Liver (tissue), 9 donors: ENCODE data around the gene SRGAP1. TPM values are rescaled to one million over a fixed set of nuclear protein-coding genes. Genes with fewer than 3 reads are reported as not detected.

ENCODE experiments used
- DNase-seq: peaks from one replicate; pipeline ENCODE4 v3.0.0-alpha.2; 2017; ENCODE audit warnings: low spot score
- H3K27ac ChIP-seq, 2 donors: one replicate each; pipeline ENCODE4 v1.7.0; 2013; ENCODE audit warnings: inconsistent platforms in 2 of 2, low read length in 2 of 2, control low read depth in 1 of 2, low read depth in 1 of 2, mild to moderate bottlenecking in 1 of 2
- H3K27me3 ChIP-seq, 4 donors: one replicate each; pipeline versions ENCODE4 v1.6.1 to v1.7.0; 2013; ENCODE audit warnings: low read length in 3 of 4, inconsistent platforms in 1 of 4, mild to moderate bottlenecking in 1 of 4, moderate library complexity in 1 of 4; ENCODE audit not compliant: control insufficient read depth in 4 of 4, insufficient read depth in 4 of 4
- H3K36me3 ChIP-seq, 4 donors: one replicate each; pipeline versions ENCODE4 v1.6.1 to v1.7.0; 2013; ENCODE audit warnings: low read length in 3 of 4, mild to moderate bottlenecking in 3 of 4, low read depth in 1 of 4, moderate library complexity in 1 of 4; ENCODE audit not compliant: control insufficient read depth in 4 of 4, insufficient read depth in 3 of 4
- H3K4me1 ChIP-seq, 4 donors: one replicate each; pipeline versions ENCODE4 v1.6.1 to v1.7.0; 2013; ENCODE audit warnings: low read length in 3 of 4, mild to moderate bottlenecking in 3 of 4, moderate library complexity in 1 of 4; ENCODE audit not compliant: control insufficient read depth in 4 of 4, insufficient read depth in 4 of 4
- H3K4me3 ChIP-seq, 3 donors: one replicate each; pipeline versions ENCODE4 v1.6.1 to v1.7.0; 2013; ENCODE audit warnings: low read length in 3 of 3, control low read depth in 1 of 3, low read depth in 1 of 3, mild to moderate bottlenecking in 1 of 3
- H3K9ac ChIP-seq, 2 donors: one replicate each; pipeline ENCODE4 v1.7.0; 2013; ENCODE audit warnings: low read length in 2 of 2, mild to moderate bottlenecking in 2 of 2, moderate library complexity in 2 of 2, control low read depth in 1 of 2, low read depth in 1 of 2
- H3K9me3 ChIP-seq, 4 donors: one replicate each; pipeline versions ENCODE4 v1.6.1 to v1.7.0; 2013; ENCODE audit warnings: low read length in 3 of 4; ENCODE audit not compliant: control insufficient read depth in 4 of 4
- EGR1 ChIP-seq, 2 donors: IDR thresholded peaks; 2 replicates each; pipeline ENCODE4 v1.6.1; 2016 to 2018; ENCODE audit warnings: antibody characterized with exemption in 2 of 2, low read depth in 2 of 2
- FOXA1 ChIP-seq: IDR thresholded peaks from 2 replicates; pipeline ENCODE4 v1.6.1; 2016; ENCODE audit warnings: antibody characterized with exemption
- FOXA2 ChIP-seq: IDR thresholded peaks from 2 replicates; pipeline ENCODE4 v1.6.1; 2016; ENCODE audit warnings: antibody characterized with exemption
- GABPA ChIP-seq, 2 donors: IDR thresholded peaks in 1 of 2; conservative IDR thresholded peaks in 1 of 2; 2 replicates each; pipeline ENCODE4 v1.6.1; 2016; ENCODE audit warnings: antibody characterized with exemption in 2 of 2, mild to moderate bottlenecking in 1 of 2, moderate library complexity in 1 of 2
- HNF4G ChIP-seq: IDR thresholded peaks from 2 replicates; pipeline ENCODE4 v1.6.1; 2016; ENCODE audit warnings: antibody characterized with exemption
- NR2F2 ChIP-seq: IDR thresholded peaks from 2 replicates; pipeline ENCODE4 v1.6.1; 2016; ENCODE audit warnings: antibody characterized with exemption
- RXRA ChIP-seq, 2 donors: IDR thresholded peaks; 2 replicates each; pipeline ENCODE4 v1.6.1; 2017 to 2018; ENCODE audit warnings: antibody characterized with exemption in 2 of 2, mild to moderate bottlenecking in 1 of 2
- WGBS: extraction: QIAGEN DNeasy Blood & Tissue Kit; methylation state at CpG from one replicate; pipeline ENCODE4 v1.1.7; 2013; 5-methylcytosine and 5-hydroxymethylcytosine counted together
- polyA plus RNA-seq, 2 donors: library from polyadenylated mRNA; stranded (reverse) in 1 of 2; unstranded in 1 of 2; fragments of 200-250 nt in 1 of 2; fragments of >200 nt in 1 of 2; fragmentation: Nextera tagmentation in 1 of 2; extraction: Ambion mirVana in 1 of 2; gene quantifications; one replicate each; pipeline versions ENCODE4 v1.2.1 to v1.2.3, GENCODE V29; 2013 to 2015
- total RNA-seq, 2 donors: library from RNA; depleted of rRNA; stranded (reverse); fragments of >200 nt; gene quantifications; one replicate each; pipeline ENCODE4 v1.2.3, GENCODE V29; 2014
- TF ChIP-seq, protein P1 (sequence below): IDR thresholded peaks from 2 replicates; pipeline ENCODE4 v1.6.1; 2016; ENCODE audit warnings: antibody characterized with exemption
- TF ChIP-seq, protein P2 (sequence below): IDR thresholded peaks from 2 replicates; pipeline ENCODE4 v1.6.1; 2016; ENCODE audit warnings: antibody characterized with exemption, mild to moderate bottlenecking
- donor health status: healthy.
- donor health status: healthy.
- donor health status: healthy.
- donor health status: healthy.
- donor health status: healthy.

Gene SRGAP1
- total and polyA plus RNA-seq, 4 donors: 0.28 to 1.3 (median 0.85) TPM

DNA sequence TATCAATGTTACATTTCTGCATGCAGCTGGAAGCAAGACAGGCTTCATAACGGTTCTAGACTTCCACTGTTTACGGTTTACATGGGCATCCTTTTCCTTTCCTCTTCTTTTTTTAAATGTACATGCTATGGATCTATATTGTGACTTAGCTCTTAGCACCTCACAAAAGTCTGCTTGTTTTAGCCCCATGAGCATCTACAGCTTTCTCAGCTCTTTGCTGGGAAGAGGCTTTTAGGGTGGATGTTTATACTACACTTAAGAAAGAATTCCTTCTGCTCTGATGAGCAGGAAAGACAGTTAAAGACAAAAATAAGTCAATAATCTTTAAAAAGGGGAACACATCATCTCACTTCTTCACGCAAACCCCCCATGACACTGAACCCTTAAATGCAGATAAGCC is 326.2 kb downstream of the SRGAP1 start:
- Histone ChIP-seq H3K4me1 (peaks cover 0 to 3% (median 0%) of the 10 kb centered on the region in 4 donors), H3K27ac (no peak overlapping the region), H3K9me3 (no peaks in the 10 kb centered on the region), H3K36me3 (no peaks in the 10 kb centered on the region), H3K4me3 (no peak overlapping the region), H3K9ac (no peak overlapping the region), H3K27me3 (no peaks in the 10 kb centered on the region)
- no peak for DNase-seq
- no peak for TF ChIP-seq NR2F2
- TF ChIP-seq EGR1 (IDR thresholded peaks at IDR 0.05; ENCODE audit: low read depth in 2 of 2): no peak
- TF ChIP-seq FOXA1: no peak
- WGBS: 82% methylated on average over 3 of the region's 3 CpGs

GRCh38 chr12:64171715-64172114 is 327.2 kb downstream of the SRGAP1 start:
- DNase-seq: no peak
- H3K4me3 ChIP-seq: no peak overlapping the region
- H3K9me3 ChIP-seq: no peaks in the 10 kb centered on the region
- peaks cover 0 to 3% (median 0%) of the 10 kb centered on the region in 4 donors for H3K4me1 ChIP-seq
- no peaks in the 10 kb centered on the region for H3K36me3 ChIP-seq
- WGBS: 92% methylated on average over 1 of the region's 1 CpG
- TF ChIP-seq GABPA (IDR thresholded peaks at IDR 0.05 in 1 of 2, conservative IDR thresholded peaks at IDR 0.05 in 1 of 2) (no peak), NR2F2 (no peak), FOXA2 (no peak), FOXA1 (no peak)
- TF ChIP-seq, protein P1, sequence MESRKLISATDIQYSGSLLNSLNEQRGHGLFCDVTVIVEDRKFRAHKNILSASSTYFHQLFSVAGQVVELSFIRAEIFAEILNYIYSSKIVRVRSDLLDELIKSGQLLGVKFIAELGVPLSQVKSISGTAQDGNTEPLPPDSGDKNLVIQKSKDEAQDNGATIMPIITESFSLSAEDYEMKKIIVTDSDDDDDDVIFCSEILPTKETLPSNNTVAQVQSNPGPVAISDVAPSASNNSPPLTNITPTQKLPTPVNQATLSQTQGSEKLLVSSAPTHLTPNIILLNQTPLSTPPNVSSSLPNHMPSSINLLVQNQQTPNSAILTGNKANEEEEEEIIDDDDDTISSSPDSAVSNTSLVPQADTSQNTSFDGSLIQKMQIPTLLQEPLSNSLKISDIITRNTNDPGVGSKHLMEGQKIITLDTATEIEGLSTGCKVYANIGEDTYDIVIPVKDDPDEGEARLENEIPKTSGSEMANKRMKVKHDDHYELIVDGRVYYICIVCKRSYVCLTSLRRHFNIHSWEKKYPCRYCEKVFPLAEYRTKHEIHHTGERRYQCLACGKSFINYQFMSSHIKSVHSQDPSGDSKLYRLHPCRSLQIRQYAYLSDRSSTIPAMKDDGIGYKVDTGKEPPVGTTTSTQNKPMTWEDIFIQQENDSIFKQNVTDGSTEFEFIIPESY: no peak
- TF ChIP-seq, protein P2, sequence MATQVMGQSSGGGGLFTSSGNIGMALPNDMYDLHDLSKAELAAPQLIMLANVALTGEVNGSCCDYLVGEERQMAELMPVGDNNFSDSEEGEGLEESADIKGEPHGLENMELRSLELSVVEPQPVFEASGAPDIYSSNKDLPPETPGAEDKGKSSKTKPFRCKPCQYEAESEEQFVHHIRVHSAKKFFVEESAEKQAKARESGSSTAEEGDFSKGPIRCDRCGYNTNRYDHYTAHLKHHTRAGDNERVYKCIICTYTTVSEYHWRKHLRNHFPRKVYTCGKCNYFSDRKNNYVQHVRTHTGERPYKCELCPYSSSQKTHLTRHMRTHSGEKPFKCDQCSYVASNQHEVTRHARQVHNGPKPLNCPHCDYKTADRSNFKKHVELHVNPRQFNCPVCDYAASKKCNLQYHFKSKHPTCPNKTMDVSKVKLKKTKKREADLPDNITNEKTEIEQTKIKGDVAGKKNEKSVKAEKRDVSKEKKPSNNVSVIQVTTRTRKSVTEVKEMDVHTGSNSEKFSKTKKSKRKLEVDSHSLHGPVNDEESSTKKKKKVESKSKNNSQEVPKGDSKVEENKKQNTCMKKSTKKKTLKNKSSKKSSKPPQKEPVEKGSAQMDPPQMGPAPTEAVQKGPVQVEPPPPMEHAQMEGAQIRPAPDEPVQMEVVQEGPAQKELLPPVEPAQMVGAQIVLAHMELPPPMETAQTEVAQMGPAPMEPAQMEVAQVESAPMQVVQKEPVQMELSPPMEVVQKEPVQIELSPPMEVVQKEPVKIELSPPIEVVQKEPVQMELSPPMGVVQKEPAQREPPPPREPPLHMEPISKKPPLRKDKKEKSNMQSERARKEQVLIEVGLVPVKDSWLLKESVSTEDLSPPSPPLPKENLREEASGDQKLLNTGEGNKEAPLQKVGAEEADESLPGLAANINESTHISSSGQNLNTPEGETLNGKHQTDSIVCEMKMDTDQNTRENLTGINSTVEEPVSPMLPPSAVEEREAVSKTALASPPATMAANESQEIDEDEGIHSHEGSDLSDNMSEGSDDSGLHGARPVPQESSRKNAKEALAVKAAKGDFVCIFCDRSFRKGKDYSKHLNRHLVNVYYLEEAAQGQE: no peak
- no peaks in the 10 kb centered on the region for H3K27me3 ChIP-seq
- no peak overlapping the region for H3K27ac ChIP-seq
- no peak overlapping the region for H3K9ac ChIP-seq

GRCh38 chr12:64172143-64172970 is 327.9 kb downstream of the SRGAP1 start:
- Histone ChIP-seq H3K27ac (no peak overlapping the region), H3K9ac (no peak overlapping the region), H3K9me3 (no peaks in the 10 kb centered on the region), H3K4me1 (peaks cover 0 to 5% (median 1%) of the 10 kb centered on the region in 4 donors), H3K4me3 (no peak overlapping the region), H3K27me3 (no peaks in the 10 kb centered on the region), H3K36me3 (no peaks in the 10 kb centered on the region)
- DNase-seq: no peak
- 56% methylated on average over 1 of the region's 1 CpG for WGBS
- TF ChIP-seq FOXA2 (no peak), NR2F2 (no peak), RXRA (IDR thresholded peaks at IDR 0.05) (no peak), HNF4G (no peak)
